GM12878 (cell line): ENCODE results near the gene ABI1.

ENCODE experiments used
- MXI1 ChIP-seq: fragments of 150-350 bp; IDR thresholded peaks from 2 replicates; pipeline ENCODE4 v1.6.1; 2011; ENCODE audit warnings: low read depth, mild to moderate bottlenecking, inconsistent platforms, low read length, improper control_type of control experiment
- TAF1 ChIP-seq: IDR thresholded peaks from 2 replicates; pipeline ENCODE4 v1.6.1; 2011; ENCODE audit warnings: mild to moderate bottlenecking, low read depth, low read length, borderline replicate concordance
- TF ChIP-seq, protein P1 (sequence below): IDR thresholded peaks from 2 replicates; pipeline ENCODE4 v1.6.1; 2012; ENCODE audit warnings: low read depth, low read length, improper control_type of control experiment

DNA sequence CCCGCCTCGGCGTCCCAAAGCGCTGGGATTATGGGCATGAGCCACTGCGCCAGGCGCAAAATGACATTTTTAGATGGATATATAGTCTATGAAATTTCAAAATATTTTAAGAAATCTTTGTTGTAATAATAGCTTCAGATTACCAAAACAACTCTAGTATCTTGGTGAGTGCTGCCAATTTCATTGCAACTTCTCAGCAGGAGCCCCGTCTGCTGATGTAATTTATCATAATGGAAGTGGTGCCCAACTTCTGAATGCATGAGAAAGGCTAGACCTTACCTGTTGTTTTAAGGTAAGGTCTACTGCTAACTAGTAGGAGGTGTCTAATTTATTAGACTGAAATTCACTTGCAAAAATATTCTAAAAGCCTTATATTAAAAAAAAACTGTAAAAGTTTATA lies 143.3 kb downstream of the ABI1 start:
- TF ChIP-seq TAF1 (no peak), MXI1 (no peak)
- TF ChIP-seq, protein P1, sequence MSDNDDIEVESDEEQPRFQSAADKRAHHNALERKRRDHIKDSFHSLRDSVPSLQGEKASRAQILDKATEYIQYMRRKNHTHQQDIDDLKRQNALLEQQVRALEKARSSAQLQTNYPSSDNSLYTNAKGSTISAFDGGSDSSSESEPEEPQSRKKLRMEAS: no peak
